Measurements from ENCODE around the gene SORCS1.

DNA sequence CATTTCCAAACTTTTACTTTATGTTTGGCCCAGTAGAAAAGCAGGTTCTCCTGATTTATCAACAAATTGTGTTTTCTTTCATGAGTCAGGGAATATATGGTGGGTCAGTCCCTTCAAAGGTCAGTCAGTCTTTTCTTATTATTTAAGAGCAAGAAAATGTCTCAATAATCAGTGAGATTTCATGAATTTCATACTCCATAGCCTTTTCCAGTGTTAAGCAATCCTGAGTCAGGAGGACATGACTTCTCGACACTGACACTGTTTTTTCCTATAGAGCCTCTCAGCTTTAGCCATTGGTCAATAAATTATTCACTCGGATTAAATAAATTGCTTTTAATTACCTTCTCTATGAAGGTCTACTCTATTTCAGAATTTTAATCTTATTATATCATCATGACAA is 334.5 kb downstream of the SORCS1 start:
- TF ChIP-seq, protein P1, sequence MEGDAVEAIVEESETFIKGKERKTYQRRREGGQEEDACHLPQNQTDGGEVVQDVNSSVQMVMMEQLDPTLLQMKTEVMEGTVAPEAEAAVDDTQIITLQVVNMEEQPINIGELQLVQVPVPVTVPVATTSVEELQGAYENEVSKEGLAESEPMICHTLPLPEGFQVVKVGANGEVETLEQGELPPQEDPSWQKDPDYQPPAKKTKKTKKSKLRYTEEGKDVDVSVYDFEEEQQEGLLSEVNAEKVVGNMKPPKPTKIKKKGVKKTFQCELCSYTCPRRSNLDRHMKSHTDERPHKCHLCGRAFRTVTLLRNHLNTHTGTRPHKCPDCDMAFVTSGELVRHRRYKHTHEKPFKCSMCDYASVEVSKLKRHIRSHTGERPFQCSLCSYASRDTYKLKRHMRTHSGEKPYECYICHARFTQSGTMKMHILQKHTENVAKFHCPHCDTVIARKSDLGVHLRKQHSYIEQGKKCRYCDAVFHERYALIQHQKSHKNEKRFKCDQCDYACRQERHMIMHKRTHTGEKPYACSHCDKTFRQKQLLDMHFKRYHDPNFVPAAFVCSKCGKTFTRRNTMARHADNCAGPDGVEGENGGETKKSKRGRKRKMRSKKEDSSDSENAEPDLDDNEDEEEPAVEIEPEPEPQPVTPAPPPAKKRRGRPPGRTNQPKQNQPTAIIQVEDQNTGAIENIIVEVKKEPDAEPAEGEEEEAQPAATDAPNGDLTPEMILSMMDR (IDR thresholded peaks at IDR 0.05) = no peak
- no peak for TF ChIP-seq POLR2A (IDR thresholded peaks at IDR 0.05; ENCODE audit: low read depth)
- TF ChIP-seq POLR2AphosphoS5 (IDR thresholded peaks at IDR 0.05) = no peak
- TF ChIP-seq EP300 (IDR thresholded peaks at IDR 0.05) = no peak

All from esophagus muscularis mucosa (tissue), 4 donors.